Esophagus squamous epithelium (tissue), 4 donors: ENCODE data around the gene GRAMD4.

ENCODE experiments used
- CTCF ChIP-seq, 6 experiments: fragments of 450-650 bp in 4 of 6; fragments of 200-600 bp in 2 of 6; sonication (generic) in 2 of 6; IDR thresholded peaks; one replicate each; pipeline ENCODE4 v1.5.1; 2016 to 2019; ENCODE audit warnings: antibody characterized with exemption in 6 of 6, mild to moderate bottlenecking in 4 of 6, moderate library complexity in 4 of 6
- POLR2A ChIP-seq, 4 donors: fragments of 450-650 bp; IDR thresholded peaks; one replicate each; pipeline ENCODE4 v1.6.1; 2017; ENCODE audit warnings: antibody characterized with exemption in 4 of 4, mild to moderate bottlenecking in 4 of 4, moderate library complexity in 3 of 4

GRCh38 chr22:46588279-46589140 is 31.7 kb upstream of the GRAMD4 start:
- TF ChIP-seq CTCF (IDR thresholded peaks at IDR 0.05) (no peak), POLR2A (IDR thresholded peaks at IDR 0.05) (no peak)
